OCI-LY3 (cell line): ENCODE measurements around the gene LILRB1.
A peak's percentile ranks its signal among the peaks of the same experiment; 100 is the strongest.

ENCODE experiments used
- H2AFZ ChIP-seq: fragments of 200-600, 300-600 bp; shearing (Covaris generic); 2 replicates; pipeline ENCODE4 v1.6.0; 2014; ENCODE audit warnings: antibody characterized with exemption, low read depth, low read length
- H3K27ac ChIP-seq: fragments of 200-600, 300-600 bp; sonication (generic); 2 replicates; pipeline ENCODE4 v1.5.1; 2014; ENCODE audit warnings: mild to moderate bottlenecking, low read length, moderate library complexity, mixed read lengths
- H3K27me3 ChIP-seq: fragments of 200-600, 300-600 bp; sonication (generic); 2 replicates; pipeline ENCODE4 v1.6.1; 2014; ENCODE audit warnings: low read depth, low read length, mixed read lengths
- H3K36me3 ChIP-seq: fragments of 200-600, 300-600 bp; sonication (generic); replicated peaks from 2 replicates; pipeline ENCODE3; 2014; ENCODE audit warnings: low read depth, low read length, mixed read lengths
- H3K4me1 ChIP-seq: fragments of 300-600, 200-600 bp; sonication (generic); 2 replicates; pipeline ENCODE4 v1.6.1; 2014; ENCODE audit warnings: low read length, mixed read lengths
- H3K4me2 ChIP-seq: fragments of 200-600, 300-600 bp; sonication (generic); 2 replicates; pipeline ENCODE4 v1.6.1; 2014; ENCODE audit warnings: low read length, mixed read lengths
- H3K4me3 ChIP-seq: fragments of 300-600, 200-600 bp; sonication (generic); 2 replicates; pipeline ENCODE4 v1.5.1; 2014; ENCODE audit warnings: antibody characterized with exemption, mild to moderate bottlenecking, low read length, moderate library complexity
- H3K79me2 ChIP-seq: fragments of 300-600, 200-600 bp; shearing (Covaris generic); 2 replicates; pipeline ENCODE4 v1.6.1; 2014; ENCODE audit warnings: mild to moderate bottlenecking, low read length, mixed read lengths
- H3K9ac ChIP-seq: fragments of 300-600, 200-600 bp; shearing (Covaris generic); 2 replicates; pipeline ENCODE4 v1.6.0; 2014; ENCODE audit warnings: mild to moderate bottlenecking, low read length, moderate library complexity
- H3K9me3 ChIP-seq: fragments of 200-600, 300-600 bp; shearing (Covaris generic); 2 replicates; pipeline ENCODE4 v1.6.1; 2014; ENCODE audit warnings: low read length, mixed read lengths; ENCODE audit not compliant: insufficient read depth
- H4K20me1 ChIP-seq: fragments of 200-600, 300-600 bp; sonication (generic); 2 replicates; pipeline ENCODE4 v1.6.1; 2016; ENCODE audit warnings: low read length, mixed read lengths; ENCODE audit not compliant: insufficient read depth
- EZH2phosphoT487 ChIP-seq: fragments of 200-600 bp; shearing (Covaris generic); IDR thresholded peaks from 2 replicates; pipeline ENCODE4 v1.6.1; 2018; ENCODE audit warnings: antibody characterized with exemption, mixed run types, low read depth
- TF ChIP-seq, protein P1 (sequence below): fragments of 200-600, 300-600 bp; sonication (generic); IDR thresholded peaks from 2 replicates; pipeline ENCODE4 v1.5.1; 2014; ENCODE audit warnings: antibody characterized with exemption, low read length, low read depth

LILRB1 gene

DNA sequence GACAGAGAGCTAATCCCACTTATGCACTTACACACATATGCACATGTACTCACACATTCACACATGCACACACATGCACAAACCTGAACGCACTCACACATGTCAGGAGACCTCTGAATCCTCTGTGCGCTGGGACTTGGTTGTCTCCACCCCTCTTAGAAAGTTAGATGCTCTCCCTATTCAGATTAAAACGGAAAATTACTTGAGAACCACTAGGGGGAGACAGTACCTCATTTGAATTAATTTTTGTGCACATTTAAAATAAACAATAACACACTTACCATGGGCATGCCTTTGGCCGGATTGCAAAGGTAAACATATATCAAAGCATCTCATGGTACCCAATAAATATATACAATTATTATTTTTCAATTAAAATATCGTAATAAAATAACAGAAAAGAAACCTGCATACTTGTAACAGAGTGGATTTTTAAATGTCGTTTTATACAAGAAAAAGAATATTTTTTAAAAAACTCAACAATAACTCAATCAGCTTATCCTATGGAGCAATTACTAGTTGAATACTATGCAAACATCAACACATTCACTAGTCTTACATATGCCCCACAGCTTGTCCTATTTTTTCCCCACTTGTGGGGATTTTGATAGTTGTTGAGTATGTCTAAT lies 23.0 kb downstream of the LILRB1 start:
- Histone ChIP-seq H3K79me2 (no peaks in the 10 kb centered on the region), H3K27me3 (peaks cover 14% of the 10 kb centered on the region), H3K27ac (no peak overlapping the region), H3K9ac (no peak overlapping the region), H3K4me3 (no peak overlapping the region), H2AFZ (no peak overlapping the region), H3K4me1 (peaks cover 23% of the 10 kb centered on the region), H3K4me2 (no peak overlapping the region), H3K9me3 (no peaks in the 10 kb centered on the region), H3K36me3 (no peaks in the 10 kb centered on the region), H4K20me1 (no peaks in the 10 kb centered on the region)
- TF ChIP-seq, protein P1, sequence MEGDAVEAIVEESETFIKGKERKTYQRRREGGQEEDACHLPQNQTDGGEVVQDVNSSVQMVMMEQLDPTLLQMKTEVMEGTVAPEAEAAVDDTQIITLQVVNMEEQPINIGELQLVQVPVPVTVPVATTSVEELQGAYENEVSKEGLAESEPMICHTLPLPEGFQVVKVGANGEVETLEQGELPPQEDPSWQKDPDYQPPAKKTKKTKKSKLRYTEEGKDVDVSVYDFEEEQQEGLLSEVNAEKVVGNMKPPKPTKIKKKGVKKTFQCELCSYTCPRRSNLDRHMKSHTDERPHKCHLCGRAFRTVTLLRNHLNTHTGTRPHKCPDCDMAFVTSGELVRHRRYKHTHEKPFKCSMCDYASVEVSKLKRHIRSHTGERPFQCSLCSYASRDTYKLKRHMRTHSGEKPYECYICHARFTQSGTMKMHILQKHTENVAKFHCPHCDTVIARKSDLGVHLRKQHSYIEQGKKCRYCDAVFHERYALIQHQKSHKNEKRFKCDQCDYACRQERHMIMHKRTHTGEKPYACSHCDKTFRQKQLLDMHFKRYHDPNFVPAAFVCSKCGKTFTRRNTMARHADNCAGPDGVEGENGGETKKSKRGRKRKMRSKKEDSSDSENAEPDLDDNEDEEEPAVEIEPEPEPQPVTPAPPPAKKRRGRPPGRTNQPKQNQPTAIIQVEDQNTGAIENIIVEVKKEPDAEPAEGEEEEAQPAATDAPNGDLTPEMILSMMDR: peak; percentile 77
- no peak for TF ChIP-seq EZH2phosphoT487

DNA sequence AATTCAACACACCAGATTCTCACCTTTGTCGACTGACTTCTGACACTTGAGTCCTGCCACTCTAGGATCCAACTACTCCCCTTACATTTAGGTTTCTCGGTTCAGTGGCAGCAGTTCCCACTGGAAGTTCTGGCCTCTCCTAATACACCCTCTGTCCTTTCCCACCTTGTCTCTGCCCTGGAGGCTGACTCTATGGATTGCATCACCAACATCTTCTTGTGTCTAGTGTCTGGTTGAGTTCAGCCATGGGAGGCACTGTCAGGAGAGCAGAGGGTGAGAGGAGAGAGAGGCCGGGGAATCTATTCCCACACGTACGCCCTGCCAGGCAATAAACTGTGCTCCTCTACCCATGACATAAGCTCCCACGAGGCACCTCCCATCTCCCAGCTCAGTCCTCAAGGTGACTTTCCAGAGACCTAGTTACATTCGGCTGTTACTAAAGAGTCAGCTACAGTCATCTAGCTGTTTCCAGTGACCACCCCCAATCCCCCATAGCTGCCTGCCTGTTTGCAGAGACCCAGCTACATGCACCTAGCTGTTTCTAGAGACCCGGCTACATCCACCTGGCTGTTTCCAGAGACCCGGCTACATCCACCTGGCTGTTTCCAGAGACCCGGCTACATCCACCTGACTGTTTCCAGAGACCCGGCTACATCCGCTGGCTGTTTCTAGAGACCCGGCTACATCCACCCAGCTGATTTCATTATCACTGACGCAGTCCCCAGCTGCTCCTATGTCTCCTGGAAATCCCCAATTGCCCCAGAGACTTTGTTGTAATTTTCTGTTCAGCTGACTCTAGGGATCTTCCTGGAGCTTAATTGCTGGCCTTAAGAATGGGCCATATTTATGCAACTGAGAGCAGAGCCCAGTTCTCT lies 24.4 kb downstream of the LILRB1 start:
- Histone ChIP-seq H2AFZ (no peak overlapping the region), H3K4me1 (peaks cover 23% of the 10 kb centered on the region), H3K9me3 (no peaks in the 10 kb centered on the region)

DNA sequence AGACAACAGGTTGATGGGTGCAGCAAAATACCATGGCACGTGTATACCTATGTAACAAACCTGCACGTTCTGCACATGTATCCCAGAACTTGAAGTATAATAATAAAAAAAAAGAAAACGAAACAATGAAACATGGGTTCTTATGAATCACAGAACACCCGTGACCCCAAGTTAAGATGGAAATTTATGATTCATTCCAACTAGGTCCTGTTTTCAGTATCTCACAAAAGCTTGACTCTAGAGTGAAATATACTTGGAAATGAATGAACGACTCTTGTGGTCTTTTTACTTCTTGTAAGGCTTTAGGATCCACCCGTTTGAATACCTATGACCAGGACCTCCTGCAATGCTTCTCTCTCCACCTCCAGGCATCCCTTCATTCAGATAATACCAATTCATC lies 29.0 kb downstream of the LILRB1 start:
- no peak overlapping the region for H3K4me2 ChIP-seq
- H3K9ac ChIP-seq: no peak overlapping the region
- no peaks in the 10 kb centered on the region for H4K20me1 ChIP-seq
- H3K4me1 ChIP-seq: peaks cover 49% of the 10 kb centered on the region
- peaks cover 3% of the 10 kb centered on the region; the same call in 1 of the 2 replicates for H3K27me3 ChIP-seq
- H3K79me2 ChIP-seq: no peaks in the 10 kb centered on the region
- H2AFZ ChIP-seq: no peak overlapping the region
- H3K36me3 ChIP-seq: peaks cover 4% of the 10 kb centered on the region
- TF ChIP-seq, protein P1: no peak
- TF ChIP-seq EZH2phosphoT487: no peak
- H3K27ac ChIP-seq: no peak overlapping the region
- H3K4me3 ChIP-seq: no peak overlapping the region
- H3K9me3 ChIP-seq: no peaks in the 10 kb centered on the region

More for the DNA sequence above, 24.4 kb downstream of the LILRB1 start:
- TF ChIP-seq, protein P1: no peak
- TF ChIP-seq EZH2phosphoT487: no peak
- H4K20me1 ChIP-seq: no peaks in the 10 kb centered on the region
- H3K4me2 ChIP-seq: peak overlapping the region; percentile 56
- peak overlapping the region; percentile 15; the same call in 1 of the 2 replicates for H3K27ac ChIP-seq
- no peaks in the 10 kb centered on the region for H3K36me3 ChIP-seq
- H3K9ac ChIP-seq: 0 out of 2 replicates have a peak overlapping the region, but pooled peaks have one; percentile 2
- peaks cover 14% of the 10 kb centered on the region for H3K27me3 ChIP-seq
- no peaks in the 10 kb centered on the region for H3K79me2 ChIP-seq
- H3K4me3 ChIP-seq: 0 out of 2 replicates have a peak overlapping the region, but pooled peaks have one; percentile 6

DNA sequence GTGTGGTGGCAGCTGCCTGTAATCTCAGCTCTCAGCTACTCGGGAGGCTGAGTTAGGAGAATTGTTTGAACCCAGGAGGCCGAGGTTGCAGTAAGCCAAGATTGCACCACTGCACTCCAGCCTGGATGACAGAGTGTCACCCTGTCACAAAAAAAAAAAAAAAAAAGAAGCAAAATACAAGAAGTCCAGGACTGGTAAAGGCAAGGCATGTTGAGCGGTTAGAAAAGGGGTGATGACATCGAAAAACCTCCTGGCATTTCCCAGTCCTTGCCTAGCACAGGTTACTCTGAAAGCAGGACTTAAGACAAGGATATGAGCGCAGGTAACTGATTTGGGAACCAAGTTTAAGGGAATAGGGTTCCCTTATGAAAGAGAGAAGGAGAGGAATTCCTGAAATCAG lies 30.0 kb downstream of the LILRB1 start:
- Histone ChIP-seq H3K9me3 (no peaks in the 10 kb centered on the region), H3K79me2 (no peaks in the 10 kb centered on the region), H2AFZ (no peak overlapping the region), H3K27ac (peak overlapping the region; percentile 82), H3K36me3 (peaks cover 12% of the 10 kb centered on the region), H4K20me1 (no peaks in the 10 kb centered on the region), H3K4me2 (peak overlapping the region; percentile 82), H3K27me3 (peaks cover 3% of the 10 kb centered on the region; the same call in 1 of the 2 replicates), H3K4me3 (peak overlapping the region; percentile 74; the same call in 1 of the 2 replicates), H3K9ac (peak overlapping the region; percentile 22; the same call in 1 of the 2 replicates), H3K4me1 (peaks cover 39% of the 10 kb centered on the region)
- TF ChIP-seq, protein P1: no peak
- no peak for TF ChIP-seq EZH2phosphoT487
